Nephron (organoid): ENCODE results near the gene HDAC4.

ENCODE experiments used
- H3K27ac Mint-ChIP-seq, 3 experiments: 2 replicates each; pipeline ENCODE4 v1.8.0; 2020; ENCODE audit warnings: mixed read lengths in 3 of 3, mild to moderate bottlenecking in 2 of 3, moderate library complexity in 1 of 3
- H3K27me3 Mint-ChIP-seq: 2 replicates; pipeline ENCODE4 v1.8.0; 2021; ENCODE audit warnings: low read depth, mild to moderate bottlenecking, moderate library complexity, mixed read lengths
- H3K36me3 Mint-ChIP-seq: 2 replicates; pipeline ENCODE4 v1.8.0; 2020; ENCODE audit warnings: low read depth, mixed read lengths
- H3K4me1 Mint-ChIP-seq: 2 replicates; pipeline ENCODE4 v1.8.0; 2020; ENCODE audit warnings: mixed read lengths
- H3K4me3 Mint-ChIP-seq, 3 experiments: 2 replicates each; pipeline ENCODE4 v1.8.0; 2020; ENCODE audit warnings: mild to moderate bottlenecking in 3 of 3, mixed read lengths in 3 of 3, moderate library complexity in 2 of 3
- H3K9me3 Mint-ChIP-seq: 2 replicates; pipeline ENCODE4 v1.8.0; 2020; ENCODE audit warnings: mixed read lengths
- TF ChIP-seq, protein P1 (sequence below), 3 experiments: fragments of 200-600 bp; sonication (generic); IDR thresholded peaks; one replicate each; pipeline ENCODE4 v1.5.0; 2021; ENCODE audit warnings: antibody characterized with exemption in 3 of 3; ENCODE audit not compliant: unreplicated experiment in 3 of 3

The HDAC4 gene

DNA sequence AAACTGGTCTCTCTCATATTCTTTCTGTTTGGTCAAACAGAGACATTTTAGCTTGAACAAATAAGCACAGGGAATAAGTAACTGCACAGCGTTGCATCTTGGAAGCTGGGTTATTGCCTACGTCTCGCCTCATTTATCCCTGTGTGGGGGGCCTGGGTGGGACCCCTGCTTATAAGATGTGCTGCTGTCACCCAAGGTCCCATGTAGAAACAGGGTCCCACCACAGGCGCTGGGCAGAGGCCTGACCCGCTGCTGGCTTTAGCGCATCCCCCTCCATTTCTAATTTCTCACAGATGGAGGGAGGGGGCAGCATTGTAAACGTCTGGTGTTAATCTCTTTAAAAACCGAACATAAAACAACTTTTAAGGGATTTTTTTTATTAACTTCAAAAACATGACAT, 207.8 kb downstream of the HDAC4 start:
- H3K36me3 Mint-ChIP-seq: peaks cover 38% of the 10 kb centered on the region
- no peaks in the 10 kb centered on the region for H3K27me3 Mint-ChIP-seq
- no peak overlapping the region for H3K27ac Mint-ChIP-seq
- H3K4me1 Mint-ChIP-seq: peaks cover 25% of the 10 kb centered on the region
- TF ChIP-seq, protein P1, sequence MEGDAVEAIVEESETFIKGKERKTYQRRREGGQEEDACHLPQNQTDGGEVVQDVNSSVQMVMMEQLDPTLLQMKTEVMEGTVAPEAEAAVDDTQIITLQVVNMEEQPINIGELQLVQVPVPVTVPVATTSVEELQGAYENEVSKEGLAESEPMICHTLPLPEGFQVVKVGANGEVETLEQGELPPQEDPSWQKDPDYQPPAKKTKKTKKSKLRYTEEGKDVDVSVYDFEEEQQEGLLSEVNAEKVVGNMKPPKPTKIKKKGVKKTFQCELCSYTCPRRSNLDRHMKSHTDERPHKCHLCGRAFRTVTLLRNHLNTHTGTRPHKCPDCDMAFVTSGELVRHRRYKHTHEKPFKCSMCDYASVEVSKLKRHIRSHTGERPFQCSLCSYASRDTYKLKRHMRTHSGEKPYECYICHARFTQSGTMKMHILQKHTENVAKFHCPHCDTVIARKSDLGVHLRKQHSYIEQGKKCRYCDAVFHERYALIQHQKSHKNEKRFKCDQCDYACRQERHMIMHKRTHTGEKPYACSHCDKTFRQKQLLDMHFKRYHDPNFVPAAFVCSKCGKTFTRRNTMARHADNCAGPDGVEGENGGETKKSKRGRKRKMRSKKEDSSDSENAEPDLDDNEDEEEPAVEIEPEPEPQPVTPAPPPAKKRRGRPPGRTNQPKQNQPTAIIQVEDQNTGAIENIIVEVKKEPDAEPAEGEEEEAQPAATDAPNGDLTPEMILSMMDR (IDR thresholded peaks at IDR 0.05; ENCODE audit: unreplicated experiment in 3 of 3): no peak
- no peak overlapping the region for H3K4me3 Mint-ChIP-seq
- no peaks in the 10 kb centered on the region for H3K9me3 Mint-ChIP-seq

DNA sequence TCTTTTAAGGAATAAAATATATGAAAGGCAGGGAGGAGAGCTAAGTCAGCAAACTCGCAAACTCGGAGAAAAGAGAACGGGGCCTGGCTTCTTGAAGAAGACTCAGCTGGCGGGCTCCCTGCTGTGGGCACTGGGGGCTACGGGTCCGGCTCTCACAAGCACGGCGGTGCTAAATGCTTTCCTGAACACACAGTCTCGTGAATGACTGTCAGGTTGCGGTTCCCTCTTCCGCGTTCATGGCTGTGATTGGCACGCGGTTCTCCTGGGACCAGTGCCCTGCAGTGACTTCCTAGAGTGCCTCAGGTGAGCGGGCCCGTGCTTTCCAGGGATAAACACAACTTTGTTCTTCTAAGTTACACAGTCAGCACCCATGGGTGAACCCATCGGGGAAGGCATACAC, 208.4 kb downstream of the HDAC4 start:
- H3K9me3 Mint-ChIP-seq: no peaks in the 10 kb centered on the region
- H3K4me3 Mint-ChIP-seq: no peak overlapping the region
- peaks cover 25% of the 10 kb centered on the region for H3K4me1 Mint-ChIP-seq
- no peaks in the 10 kb centered on the region for H3K27me3 Mint-ChIP-seq
- H3K27ac Mint-ChIP-seq: no peak overlapping the region
- TF ChIP-seq, protein P1 (IDR thresholded peaks at IDR 0.05; ENCODE audit: unreplicated experiment in 3 of 3): no peak
- peaks cover 39% of the 10 kb centered on the region for H3K36me3 Mint-ChIP-seq

DNA sequence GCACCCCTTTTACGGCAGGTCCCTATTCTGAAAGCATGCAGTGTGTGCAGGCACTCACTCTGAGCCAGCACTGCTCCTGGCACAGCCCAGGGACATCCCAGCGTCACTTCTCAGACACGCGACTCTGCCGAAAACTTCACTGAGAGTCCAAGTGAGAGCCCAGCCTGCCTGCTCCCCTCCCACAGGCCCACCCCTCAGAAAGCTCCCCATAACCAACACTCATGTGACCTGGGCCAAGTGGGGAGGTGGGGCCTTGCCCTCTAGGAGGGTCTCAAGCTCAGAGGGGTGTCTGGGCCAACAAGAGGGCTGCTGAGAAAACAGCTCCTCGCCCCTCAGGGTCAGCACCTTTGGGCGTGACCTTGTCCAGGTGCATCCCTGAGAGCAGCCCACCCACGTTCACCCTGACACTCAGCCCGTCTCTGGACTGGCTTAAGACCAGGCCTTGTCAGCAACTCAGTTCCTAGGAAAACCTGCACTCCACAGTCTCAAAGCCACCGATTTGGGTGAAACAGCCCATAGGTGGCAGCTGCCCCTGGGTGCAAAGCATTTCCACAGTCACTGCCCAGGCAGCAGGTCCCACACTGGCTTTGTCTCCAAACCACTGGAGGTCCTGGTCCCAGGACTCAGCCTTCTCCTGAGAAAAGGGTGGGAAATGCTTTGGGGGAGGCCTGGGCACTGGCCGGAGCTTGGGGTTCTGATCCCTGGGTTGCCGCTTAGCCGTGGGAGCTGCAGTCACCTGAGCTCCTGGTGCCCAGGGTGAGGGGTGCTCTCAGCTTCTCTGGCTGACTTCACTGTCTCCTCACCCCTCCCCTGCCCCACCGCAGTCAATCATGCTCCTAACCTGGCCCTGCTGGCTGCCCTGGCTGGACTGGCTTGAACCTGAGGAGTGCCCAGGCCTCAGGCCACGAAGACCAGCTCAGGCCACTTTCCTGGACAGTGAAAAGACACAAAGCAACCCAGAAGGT, 209.6 kb downstream of the HDAC4 start:
- no peaks in the 10 kb centered on the region for H3K27me3 Mint-ChIP-seq
- H3K4me3 Mint-ChIP-seq: no peak overlapping the region

DNA sequence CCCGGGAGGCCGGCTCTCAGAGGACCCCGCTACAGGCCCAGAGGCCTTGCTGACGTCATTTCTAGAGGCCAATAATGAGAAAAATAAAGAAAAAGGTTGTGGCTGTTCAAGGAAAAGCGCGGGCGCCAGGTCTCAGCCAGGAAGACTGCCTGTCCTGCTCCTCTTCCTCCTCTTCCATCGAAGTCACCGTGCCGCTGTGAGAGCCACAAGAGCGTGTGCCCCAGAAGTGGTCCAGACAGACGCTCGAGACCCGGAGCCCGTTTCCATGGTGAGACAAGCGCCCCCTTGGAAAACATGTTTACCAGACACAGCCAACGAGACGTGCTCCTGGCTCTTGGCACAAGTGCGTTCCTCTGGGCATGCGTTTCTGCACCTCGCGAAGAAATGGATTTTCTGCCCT, 210.5 kb downstream of the HDAC4 start:
- Mint-ChIP-seq H3K36me3 (peaks cover 38% of the 10 kb centered on the region), H3K27ac (no peak overlapping the region), H3K27me3 (no peaks in the 10 kb centered on the region), H3K4me1 (peaks cover 17% of the 10 kb centered on the region), H3K4me3 (no peak overlapping the region), H3K9me3 (no peaks in the 10 kb centered on the region)
- TF ChIP-seq, protein P1 (IDR thresholded peaks at IDR 0.05; ENCODE audit: unreplicated experiment in 3 of 3): no peak

More for the DNA sequence above, 209.6 kb downstream of the HDAC4 start:
- H3K27ac Mint-ChIP-seq: no peak overlapping the region
- peaks cover 44% of the 10 kb centered on the region for H3K36me3 Mint-ChIP-seq
- TF ChIP-seq, protein P1 (IDR thresholded peaks at IDR 0.05; ENCODE audit: unreplicated experiment in 3 of 3): no peak
- H3K9me3 Mint-ChIP-seq: no peaks in the 10 kb centered on the region
- H3K4me1 Mint-ChIP-seq: peaks cover 25% of the 10 kb centered on the region

DNA sequence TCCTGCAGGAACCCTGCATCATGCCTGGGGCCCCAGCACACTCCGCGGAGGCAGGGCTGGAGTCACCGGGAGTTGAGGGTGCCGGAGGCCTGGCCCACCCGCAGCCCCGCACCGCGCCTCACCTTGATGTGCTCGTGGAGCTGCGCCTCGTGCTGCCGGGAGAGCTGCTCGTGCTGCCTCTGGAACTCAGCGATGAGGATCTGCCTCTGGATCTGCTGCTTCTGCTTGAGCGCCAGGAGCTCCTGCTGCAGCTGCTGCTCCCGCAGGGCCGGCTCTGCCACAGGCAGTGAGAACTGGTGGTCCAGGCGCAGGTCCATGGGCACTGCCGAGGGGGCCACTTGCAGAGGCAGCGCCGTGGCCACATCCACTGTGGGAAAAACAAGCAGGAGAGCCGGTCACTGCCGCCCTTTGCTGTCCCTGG, 211.1 kb downstream of the HDAC4 start:
- H3K9me3 Mint-ChIP-seq: no peaks in the 10 kb centered on the region
- no peak overlapping the region for H3K4me3 Mint-ChIP-seq
- H3K36me3 Mint-ChIP-seq: peaks cover 38% of the 10 kb centered on the region
- no peak overlapping the region for H3K27ac Mint-ChIP-seq
- peaks cover 11% of the 10 kb centered on the region for H3K4me1 Mint-ChIP-seq
- TF ChIP-seq, protein P1 (IDR thresholded peaks at IDR 0.05; ENCODE audit: unreplicated experiment in 3 of 3): no peak
- H3K27me3 Mint-ChIP-seq: no peaks in the 10 kb centered on the region

DNA sequence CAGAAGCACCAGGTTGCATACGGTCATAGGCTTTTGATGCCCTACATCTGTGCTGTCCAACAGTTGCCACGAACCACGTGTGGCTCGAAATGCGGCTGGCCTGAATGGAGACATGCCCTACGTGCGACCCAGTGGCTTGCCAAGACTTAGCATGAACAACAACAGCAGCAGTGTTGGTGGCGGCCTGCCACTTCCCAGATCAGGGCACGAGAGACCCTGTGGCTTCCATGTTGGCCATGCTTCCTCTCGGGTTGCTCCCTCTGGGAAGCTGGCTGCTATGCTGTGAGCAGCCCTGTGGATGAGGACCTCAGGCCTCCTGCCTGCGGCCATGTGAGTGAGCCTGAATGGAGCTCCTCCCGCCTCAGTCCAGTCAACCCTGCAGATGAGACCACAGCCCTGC, 212.3 kb downstream of the HDAC4 start:
- Mint-ChIP-seq H3K4me1 (no peaks in the 10 kb centered on the region), H3K4me3 (no peak overlapping the region), H3K9me3 (no peaks in the 10 kb centered on the region), H3K27me3 (no peaks in the 10 kb centered on the region), H3K27ac (no peak overlapping the region), H3K36me3 (peaks cover 38% of the 10 kb centered on the region)
- TF ChIP-seq, protein P1 (IDR thresholded peaks at IDR 0.05; ENCODE audit: unreplicated experiment in 3 of 3): no peak
